NCI-H187 (cell line): ENCODE results near the gene NAP1L1.

ENCODE experiments used
- DNase-seq, 2 experiments: peaks; one replicate each; lab custom pipeline; 2025; lab: John Stamatoyannopoulos, UW

The NAP1L1 gene

GRCh38 chr12:76040461-76040860, 44.0 kb downstream of the NAP1L1 start:
- no peak for DNase-seq

- no peak for DNase-seq
Observed at GRCh38 chr12:76038176-76038575, 46.3 kb downstream of the NAP1L1 start.

GRCh38 chr12:76037130-76038103, 47.1 kb downstream of the NAP1L1 start:
- peak in 1 of 2 experiments; percentile 52 for DNase-seq

GRCh38 chr12:76035045-76035444, 49.4 kb downstream of the NAP1L1 start:
- DNase-seq: no peak

- DNase-seq: no peak
Observed at GRCh38 chr12:76033081-76034011, 51.1 kb downstream of the NAP1L1 start.

GRCh38 chr12:76032043-76032981, 52.2 kb downstream of the NAP1L1 start:
- no peak for DNase-seq

- peak; percentile 49 to 72 for DNase-seq
Observed at GRCh38 chr12:76031414-76032042, 53.0 kb downstream of the NAP1L1 start, which contains the start of gene PHLDA1. Gene PHLDA1, minus strand, starts transcription at chr12:76031776.

- no peak for DNase-seq
Observed at GRCh38 chr12:76031081-76031413, 53.4 kb downstream of the NAP1L1 start.

- no peak for DNase-seq
Observed at GRCh38 chr12:76030341-76031080, 54.0 kb downstream of the NAP1L1 start.

GRCh38 chr12:76029982-76030340, 54.5 kb downstream of the NAP1L1 start:
- DNase-seq: no peak

- DNase-seq: no peak
Observed at GRCh38 chr12:76028571-76029277, 55.8 kb downstream of the NAP1L1 start.

GRCh38 chr12:76026643-76027063, 57.8 kb downstream of the NAP1L1 start:
- DNase-seq: no peak

GRCh38 chr12:76025601-76026575, 58.6 kb downstream of the NAP1L1 start:
- no peak for DNase-seq

GRCh38 chr12:76024942-76025600, 59.4 kb downstream of the NAP1L1 start:
- no peak for DNase-seq

GRCh38 chr12:76024102-76024781, 60.2 kb downstream of the NAP1L1 start:
- DNase-seq: no peak

GRCh38 chr12:76023069-76023690, 61.3 kb downstream of the NAP1L1 start:
- no peak for DNase-seq

- no peak for DNase-seq
Observed at GRCh38 chr12:76022506-76022905, 62.0 kb downstream of the NAP1L1 start.
